ENCODE measurements around the gene RFX3. TPM values are rescaled to one million over a fixed set of nuclear protein-coding genes. Genes with fewer than 3 reads are reported as not detected.
"Not testable (repeated sequence)": the region's sequence is repeated elsewhere in the genome, so short reads cannot be mapped to it uniquely, and the experiment has no call there.

Gene RFX3
- total RNA-seq, 1 experiment from 2014 or later = 9.9 TPM

- WGBS (ENCODE audit: extremely low coverage, insufficient read length, low lambda C conversion rate) = no CpG with 5 or more reads among the region's 4 CpGs
- no peaks in the 10 kb centered on the region for H3K27me3 Mint-ChIP-seq (ENCODE audit: low read depth)
- DNase-seq = no peak
These were observed 204.6 kb downstream of the RFX3 start for GRCh38 chr9:3321186-3321585.

GRCh38 chr9:3312595-3312994 lies 213.2 kb downstream of the RFX3 start:
- H2AK5ac ChIP-seq (ENCODE audit: insufficient read length, low read length); H2AFZ ChIP-seq (ENCODE audit: low read length); H4K8ac ChIP-seq (replicated peaks; ENCODE audit: insufficient read length, low read depth, low read length); H3K9me3 ChIP-seq (ENCODE audit: control insufficient read depth, low read depth, low read length); H3K27ac ChIP-seq (ENCODE audit: insufficient read length, low read depth, low read length); H2BK15ac ChIP-seq (ENCODE audit: low read depth, low read length); DNase-seq; H3K23me2 ChIP-seq (ENCODE audit: insufficient read length, low read depth, low read length, poor library complexity, severe bottlenecking); H3K4ac ChIP-seq (ENCODE audit: low read depth, low read length); H4K20me1 ChIP-seq (ENCODE audit: control insufficient read depth, insufficient read depth, insufficient read length); H4K5ac ChIP-seq (ENCODE audit: insufficient read length, low read depth, low read length); H2BK120ac ChIP-seq (ENCODE audit: low read depth, low read length, poor library complexity, severe bottlenecking); H4K91ac ChIP-seq (ENCODE audit: insufficient read length, low read depth, low read length); H3K27me3 ChIP-seq (ENCODE audit: insufficient read depth, low read length); H2BK12ac ChIP-seq (ENCODE audit: insufficient read length, low read depth, low read length); H3K14ac ChIP-seq (ENCODE audit: insufficient read depth, low read length); H3K27me3 Mint-ChIP-seq (ENCODE audit: low read depth); H3K23ac ChIP-seq (ENCODE audit: insufficient read length, low read depth, low read length); H2BK5ac ChIP-seq (ENCODE audit: insufficient read length, low read length); H3K56ac ChIP-seq (ENCODE audit: insufficient read length, low read depth, low read length); H3K9ac ChIP-seq (ENCODE audit: extremely low read depth, insufficient read length, low read length); H2BK20ac ChIP-seq (ENCODE audit: low read depth, low read length, poor library complexity, severe bottlenecking); H3K79me2 ChIP-seq (ENCODE audit: insufficient read depth, low read length); H3K4me2 ChIP-seq (ENCODE audit: insufficient read depth, insufficient read length, low read length); H3K79me1 ChIP-seq (ENCODE audit: insufficient read depth, low read depth, low read length, poor library complexity, severe bottlenecking); H3K18ac ChIP-seq (ENCODE audit: insufficient read length, low read depth, low read length); H3K4me3 Mint-ChIP-seq; H3T11ph ChIP-seq (ENCODE audit: low read length): not testable (repeated sequence)
- H3K27ac Mint-ChIP-seq = peak overlapping the region in 1 of 3 experiments; percentile 54; a peak in 1 of 7 replicates
- H3K4me1 Mint-ChIP-seq = peaks cover 22 to 26% of the 10 kb centered on the region in 2 experiments
- H3K36me3 Mint-ChIP-seq (ENCODE audit: insufficient read depth in 1 of 3, low read depth in 3 of 3) = peaks cover 6 to 16% (median 16%) of the 10 kb centered on the region in 3 experiments; a peak in 5 of 7 replicates
- WGBS (ENCODE audit: extremely low coverage, insufficient read length, low lambda C conversion rate) = no CpG with 5 or more reads among the region's 9 CpGs
- peaks cover 11% of the 10 kb centered on the region; the same call in 1 of the 2 replicates for H3K4me1 ChIP-seq (ENCODE audit: insufficient read depth, low read length)
- peaks cover 6 to 14% of the 10 kb centered on the region in 2 experiments; a peak in 4 of 5 replicates for H3K9me3 Mint-ChIP-seq

More at GRCh38 chr9:3321186-3321585, 204.6 kb downstream of the RFX3 start:
- Histone ChIP-seq H3K18ac (ENCODE audit: insufficient read length, low read depth, low read length) (no peak overlapping the region), H2AFZ (ENCODE audit: low read length) (no peak overlapping the region), H3K4me1 (ENCODE audit: insufficient read depth, low read length) (no peaks in the 10 kb centered on the region), H2BK15ac (ENCODE audit: low read depth, low read length) (no peak overlapping the region), H4K91ac (ENCODE audit: insufficient read length, low read depth, low read length) (no peak overlapping the region), H3K14ac (ENCODE audit: insufficient read depth, low read length) (no peak overlapping the region), H3K23ac (ENCODE audit: insufficient read length, low read depth, low read length) (no peak overlapping the region), H3K23me2 (ENCODE audit: insufficient read length, low read depth, low read length, poor library complexity, severe bottlenecking) (no peaks in the 10 kb centered on the region), H2BK120ac (ENCODE audit: low read depth, low read length, poor library complexity, severe bottlenecking) (no peak overlapping the region), H2BK12ac (ENCODE audit: insufficient read length, low read depth, low read length) (no peak overlapping the region), H3K27ac (ENCODE audit: insufficient read length, low read depth, low read length) (no peak overlapping the region), H3K79me2 (ENCODE audit: insufficient read depth, low read length) (no peaks in the 10 kb centered on the region), H3K79me1 (ENCODE audit: insufficient read depth, low read depth, low read length, poor library complexity, severe bottlenecking) (no peaks in the 10 kb centered on the region), H4K20me1 (ENCODE audit: control insufficient read depth, insufficient read depth, insufficient read length) (no peaks in the 10 kb centered on the region), H3T11ph (ENCODE audit: low read length) (no peak overlapping the region), H4K8ac (replicated peaks; ENCODE audit: insufficient read length, low read depth, low read length) (no peak overlapping the region), H3K56ac (ENCODE audit: insufficient read length, low read depth, low read length) (no peak overlapping the region), H2BK20ac (ENCODE audit: low read depth, low read length, poor library complexity, severe bottlenecking) (no peak overlapping the region), H2BK5ac (ENCODE audit: insufficient read length, low read length) (no peak overlapping the region), H4K5ac (ENCODE audit: insufficient read length, low read depth, low read length) (no peak overlapping the region), H3K27me3 (ENCODE audit: insufficient read depth, low read length) (no peaks in the 10 kb centered on the region), H2AK5ac (ENCODE audit: insufficient read length, low read length) (no peak overlapping the region), H3K4me2 (ENCODE audit: insufficient read depth, insufficient read length, low read length) (no peak overlapping the region), H3K9me3 (ENCODE audit: control insufficient read depth, low read depth, low read length) (no peaks in the 10 kb centered on the region), H3K4ac (ENCODE audit: low read depth, low read length) (no peak overlapping the region), H3K9ac (ENCODE audit: extremely low read depth, insufficient read length, low read length) (no peak overlapping the region)
- Mint-ChIP-seq H3K4me3 (no peak overlapping the region), H3K36me3 (ENCODE audit: insufficient read depth in 1 of 3, low read depth in 3 of 3) (peaks cover 5 to 10% (median 6%) of the 10 kb centered on the region in 3 experiments; a peak in 4 of 7 replicates), H3K27ac (no peak overlapping the region), H3K9me3 (peaks cover 8 to 11% of the 10 kb centered on the region in 2 experiments; a peak in 4 of 5 replicates), H3K4me1 (no peaks in the 10 kb centered on the region)
- TF ChIP-seq CTCF (conservative IDR thresholded peaks at IDR 0.05) = no peak

Measured in H9 (cell line).